Esophagus muscularis mucosa (tissue), 4 donors: ENCODE data around the gene CAPN14.

Experiments
- EP300 ChIP-seq: sonication (generic); formaldehyde crosslinking; IDR thresholded peaks from one replicate; pipeline ENCODE4 v1.6.1; 2017; ENCODE audit warnings: antibody characterized with exemption
- POLR2A ChIP-seq: fragments of 450-650 bp; IDR thresholded peaks from one replicate; pipeline ENCODE4 v1.6.1; 2017; ENCODE audit warnings: antibody characterized with exemption, moderate library complexity, mild to moderate bottlenecking, low read depth
- POLR2AphosphoS5 ChIP-seq, 2 donors: sonication (generic); formaldehyde crosslinking; IDR thresholded peaks; one replicate each; pipeline ENCODE4 v1.6.1; 2017; ENCODE audit warnings: antibody characterized with exemption in 2 of 2
- TF ChIP-seq, protein P1 (sequence below), 3 experiments: fragments of 200-600 bp in 2 of 3; fragments of 450-650 bp in 1 of 3; sonication (generic) in 2 of 3; IDR thresholded peaks; one replicate each; pipeline ENCODE4 v1.5.1; 2017 to 2019; ENCODE audit warnings: antibody characterized with exemption in 3 of 3, mild to moderate bottlenecking in 2 of 3, moderate library complexity in 1 of 3

DNA sequence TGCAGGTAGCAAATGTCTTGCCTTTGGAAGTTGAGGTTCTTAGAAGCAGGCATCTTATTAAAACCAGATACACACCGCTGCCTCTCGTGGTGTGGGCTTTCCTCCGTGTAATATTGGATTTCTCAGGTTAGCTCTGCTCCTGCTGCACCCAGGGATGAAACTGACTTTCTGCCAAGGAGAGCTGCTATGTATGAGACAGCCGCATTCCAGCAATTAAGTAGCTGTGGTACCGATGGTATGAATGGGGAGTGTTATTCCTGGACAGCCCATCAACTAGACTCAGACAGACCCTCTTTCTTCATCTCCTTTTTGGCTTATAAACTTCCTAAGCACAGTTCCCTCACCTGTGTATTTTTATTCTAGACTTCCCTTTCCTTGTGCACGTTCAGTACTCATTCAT is 9.8 kb upstream of the CAPN14 start:
- no peak for TF ChIP-seq POLR2AphosphoS5 (IDR thresholded peaks at IDR 0.05)
- TF ChIP-seq, protein P1, sequence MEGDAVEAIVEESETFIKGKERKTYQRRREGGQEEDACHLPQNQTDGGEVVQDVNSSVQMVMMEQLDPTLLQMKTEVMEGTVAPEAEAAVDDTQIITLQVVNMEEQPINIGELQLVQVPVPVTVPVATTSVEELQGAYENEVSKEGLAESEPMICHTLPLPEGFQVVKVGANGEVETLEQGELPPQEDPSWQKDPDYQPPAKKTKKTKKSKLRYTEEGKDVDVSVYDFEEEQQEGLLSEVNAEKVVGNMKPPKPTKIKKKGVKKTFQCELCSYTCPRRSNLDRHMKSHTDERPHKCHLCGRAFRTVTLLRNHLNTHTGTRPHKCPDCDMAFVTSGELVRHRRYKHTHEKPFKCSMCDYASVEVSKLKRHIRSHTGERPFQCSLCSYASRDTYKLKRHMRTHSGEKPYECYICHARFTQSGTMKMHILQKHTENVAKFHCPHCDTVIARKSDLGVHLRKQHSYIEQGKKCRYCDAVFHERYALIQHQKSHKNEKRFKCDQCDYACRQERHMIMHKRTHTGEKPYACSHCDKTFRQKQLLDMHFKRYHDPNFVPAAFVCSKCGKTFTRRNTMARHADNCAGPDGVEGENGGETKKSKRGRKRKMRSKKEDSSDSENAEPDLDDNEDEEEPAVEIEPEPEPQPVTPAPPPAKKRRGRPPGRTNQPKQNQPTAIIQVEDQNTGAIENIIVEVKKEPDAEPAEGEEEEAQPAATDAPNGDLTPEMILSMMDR (IDR thresholded peaks at IDR 0.05), result no peak
- TF ChIP-seq POLR2A, result no peak
- TF ChIP-seq EP300, result no peak
